ENCODE measurements around the gene REEP6. TPM values are rescaled to one million over a fixed set of nuclear protein-coding genes. Genes with fewer than 3 reads are reported as not detected.

REEP6 gene
- total and polyA plus RNA-seq, 11 donors, result 1.9 to 6.0 (median 3.6) TPM

GRCh38 chr19:1457031-1457739, 33.8 kb upstream of the REEP6 start:
- Histone ChIP-seq H3K4me3 (no peak overlapping the region), H3K27ac (no peak overlapping the region), H3K36me3 (peaks cover 0 to 13% (median 0%) of the 10 kb centered on the region in 9 donors), H3K9me3 (no peaks in the 10 kb centered on the region), H3K4me1 (peaks cover 0 to 46% (median 20%) of the 10 kb centered on the region in 12 donors), H3K27me3 (peaks cover 33 to 65% (median 47%) of the 10 kb centered on the region in 9 donors)
- intact Hi-C loops (cut with DNase I), result loop anchor here in 1 of 10 donors (10.0 kb wide), 1 partner anchor 142 kb away; no protein-coding TSS in a partner anchor
- WGBS, 4 donors, result 11 to 22% (median 15%) methylated on average over 18 to 48 of the region's 48 CpGs
- TF ChIP-seq POLR2A (IDR thresholded peaks at IDR 0.05), result no peak
- TF ChIP-seq CTCF (IDR thresholded peaks at IDR 0.05), result no peak
- no peak for ATAC-seq
- DNase-seq, result peak in 1 of 5 donors; percentile 48

- H3K27me3 ChIP-seq, result peaks cover 26 to 58% (median 40%) of the 10 kb centered on the region in 9 donors
- peaks cover 0 to 13% (median 0%) of the 10 kb centered on the region in 9 donors for H3K36me3 ChIP-seq
- no peak overlapping the region for H3K27ac ChIP-seq
- H3K4me3 ChIP-seq, result no peak overlapping the region
- no peaks in the 10 kb centered on the region for H3K9me3 ChIP-seq
- intact Hi-C loops (cut with DNase I), result loop anchor here in 1 of 10 donors (10.0 kb wide), 1 partner anchor 143 kb away; no protein-coding TSS in a partner anchor
- WGBS, 4 donors, result 79 to 90% (median 82%) methylated on average over 13 to 16 of the region's 16 CpGs
- peaks cover 0 to 40% (median 20%) of the 10 kb centered on the region in 12 donors for H3K4me1 ChIP-seq
- ATAC-seq (no peak), DNase-seq (no peak)
- TF ChIP-seq POLR2A (IDR thresholded peaks at IDR 0.05) (no peak), CTCF (IDR thresholded peaks at IDR 0.05) (no peak)
These were observed 33.1 kb upstream of the REEP6 start for GRCh38 chr19:1457892-1458291.

GRCh38 chr19:1459479-1459878, 31.5 kb upstream of the REEP6 start:
- Histone ChIP-seq H3K9me3 (no peaks in the 10 kb centered on the region), H3K4me1 (peaks cover 0 to 27% (median 12%) of the 10 kb centered on the region in 12 donors), H3K4me3 (no peak overlapping the region), H3K36me3 (peaks cover 0 to 13% (median 0%) of the 10 kb centered on the region in 9 donors), H3K27me3 (peaks cover 16 to 54% (median 28%) of the 10 kb centered on the region in 9 donors), H3K27ac (no peak overlapping the region)
- ATAC-seq, result no peak
- TF ChIP-seq CTCF (IDR thresholded peaks at IDR 0.05) (no peak), POLR2A (IDR thresholded peaks at IDR 0.05) (no peak)
- 76 to 87% (median 83%) methylated on average over 7 to 9 of the region's 9 CpGs for WGBS, 4 donors
- intact Hi-C loops (cut with DNase I), result loop anchor here in 1 of 10 donors (10.0 kb wide), 1 partner anchor 145 kb away; no protein-coding TSS in a partner anchor
- DNase-seq, result no peak
